Right lobe of liver (tissue), 4 donors: ENCODE measurements around the gene IER3.

Source experiments
- POLR2A ChIP-seq: fragments of 450-650 bp; IDR thresholded peaks from one replicate; pipeline ENCODE4 v1.6.1; 2017; ENCODE audit warnings: antibody characterized with exemption, mild to moderate bottlenecking
- TF ChIP-seq, protein P1 (sequence below), 4 donors: fragments of 200-600 bp in 3 of 4; fragments of 450-650 bp in 1 of 4; IDR thresholded peaks; one replicate each; pipeline versions ENCODE4 v1.5.1 to v1.8.0; 2016 to 2022; ENCODE audit warnings: antibody characterized with exemption in 4 of 4, mild to moderate bottlenecking in 2 of 4
- donor health status: DM: no; HTN: no; CAD: no.
- donor health status: DM: no; HTN: no; CAD: no.
- donor health status: DM: no; HTN: yes; CAD: no.

DNA sequence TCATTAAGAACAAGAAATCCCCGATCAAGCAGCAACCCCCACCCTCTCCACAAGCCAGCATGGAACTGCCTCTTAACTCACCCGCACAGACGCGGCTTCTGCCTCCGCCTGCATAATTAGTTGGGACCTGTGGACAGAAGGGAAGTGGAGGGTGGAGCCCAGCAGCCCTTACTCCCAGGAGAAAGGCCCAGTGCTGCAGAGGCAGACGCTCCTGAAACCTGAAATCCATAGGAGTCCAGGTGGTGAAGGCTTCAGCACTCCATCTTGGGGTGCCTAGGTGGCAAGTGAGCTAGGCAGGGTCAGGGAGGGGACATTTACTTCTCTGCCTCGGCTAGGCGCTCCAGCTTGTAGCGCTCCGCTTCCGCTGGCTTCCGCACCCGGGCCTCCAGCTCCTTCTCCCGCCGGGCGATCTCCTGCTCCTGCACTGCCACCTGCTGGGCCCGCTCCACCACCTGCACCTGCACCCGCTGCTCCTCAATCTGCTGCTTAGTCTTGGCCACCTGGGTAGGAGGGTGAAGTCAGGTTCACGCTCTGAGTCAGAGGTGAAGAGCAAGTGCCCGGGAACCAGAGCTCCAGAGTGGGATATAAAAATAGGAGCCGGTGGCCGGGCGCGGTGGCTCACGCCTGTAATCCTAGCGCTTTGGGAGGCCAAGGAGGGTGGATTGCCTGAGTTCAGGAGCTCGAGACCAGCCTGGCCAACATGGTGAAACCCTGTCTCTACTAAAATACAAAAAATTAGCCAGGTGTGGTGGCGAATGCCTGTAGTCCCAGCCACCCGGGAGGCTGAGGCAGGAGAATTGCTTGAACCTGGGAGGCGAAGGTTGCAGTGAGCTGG, 13.5 kb downstream of the IER3 start:
- TF ChIP-seq, protein P1, sequence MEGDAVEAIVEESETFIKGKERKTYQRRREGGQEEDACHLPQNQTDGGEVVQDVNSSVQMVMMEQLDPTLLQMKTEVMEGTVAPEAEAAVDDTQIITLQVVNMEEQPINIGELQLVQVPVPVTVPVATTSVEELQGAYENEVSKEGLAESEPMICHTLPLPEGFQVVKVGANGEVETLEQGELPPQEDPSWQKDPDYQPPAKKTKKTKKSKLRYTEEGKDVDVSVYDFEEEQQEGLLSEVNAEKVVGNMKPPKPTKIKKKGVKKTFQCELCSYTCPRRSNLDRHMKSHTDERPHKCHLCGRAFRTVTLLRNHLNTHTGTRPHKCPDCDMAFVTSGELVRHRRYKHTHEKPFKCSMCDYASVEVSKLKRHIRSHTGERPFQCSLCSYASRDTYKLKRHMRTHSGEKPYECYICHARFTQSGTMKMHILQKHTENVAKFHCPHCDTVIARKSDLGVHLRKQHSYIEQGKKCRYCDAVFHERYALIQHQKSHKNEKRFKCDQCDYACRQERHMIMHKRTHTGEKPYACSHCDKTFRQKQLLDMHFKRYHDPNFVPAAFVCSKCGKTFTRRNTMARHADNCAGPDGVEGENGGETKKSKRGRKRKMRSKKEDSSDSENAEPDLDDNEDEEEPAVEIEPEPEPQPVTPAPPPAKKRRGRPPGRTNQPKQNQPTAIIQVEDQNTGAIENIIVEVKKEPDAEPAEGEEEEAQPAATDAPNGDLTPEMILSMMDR (IDR thresholded peaks at IDR 0.05) = peak; percentile 62 to 80 (median 74)
- TF ChIP-seq POLR2A = no peak
